Activated CD8-positive, alpha-beta memory T cell treated with anti-CD3 and anti-CD28 coated beads, Interleukin-2, amount 50 U/mL, for 4 hours (primary cell): ENCODE data around the gene FN1.

Experiments used
- DNase-seq: peaks from one replicate; pipeline ENCODE4 v3.0.0-alpha.2; 2020

Gene FN1

DNA sequence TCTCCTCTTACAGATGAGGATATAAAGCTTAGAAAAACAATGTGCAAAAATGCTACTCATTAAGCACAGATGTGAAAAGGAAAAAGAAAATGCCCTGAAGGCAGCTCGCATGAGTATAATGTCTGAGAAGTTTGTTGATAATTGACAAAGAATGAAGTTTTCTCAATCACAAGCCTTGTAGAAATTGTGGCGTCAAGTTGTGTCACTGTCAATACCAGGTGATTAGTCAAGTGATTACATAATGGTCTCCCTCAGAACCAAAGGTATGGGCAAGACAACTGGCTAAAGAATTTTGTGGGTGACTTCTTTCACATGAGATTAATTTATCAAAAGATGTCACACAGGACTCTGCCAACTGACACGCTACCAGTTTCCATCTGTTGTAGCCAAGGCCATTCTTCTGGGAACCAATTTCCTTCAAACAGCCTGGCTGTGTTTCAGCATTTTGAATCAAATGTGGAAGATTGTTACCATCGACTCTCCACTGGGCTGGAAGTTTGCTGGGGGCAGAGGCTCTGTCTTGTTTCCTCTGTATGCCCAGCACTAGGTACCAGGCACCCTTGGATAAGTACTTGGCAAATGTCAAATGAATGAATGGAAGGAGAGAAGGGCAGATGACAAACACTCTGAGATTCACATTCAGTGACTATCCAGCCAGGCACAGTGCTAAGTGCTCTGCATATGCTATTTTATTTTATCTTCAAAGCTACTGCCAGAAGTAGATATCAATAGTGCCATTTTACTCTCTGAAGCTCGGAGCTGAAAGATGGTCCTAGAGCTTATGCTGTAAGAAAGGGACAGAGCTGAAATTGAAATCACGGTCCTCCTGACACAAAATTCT is 5.9 kb upstream of the FN1 start:
- DNase-seq: no peak

DNA sequence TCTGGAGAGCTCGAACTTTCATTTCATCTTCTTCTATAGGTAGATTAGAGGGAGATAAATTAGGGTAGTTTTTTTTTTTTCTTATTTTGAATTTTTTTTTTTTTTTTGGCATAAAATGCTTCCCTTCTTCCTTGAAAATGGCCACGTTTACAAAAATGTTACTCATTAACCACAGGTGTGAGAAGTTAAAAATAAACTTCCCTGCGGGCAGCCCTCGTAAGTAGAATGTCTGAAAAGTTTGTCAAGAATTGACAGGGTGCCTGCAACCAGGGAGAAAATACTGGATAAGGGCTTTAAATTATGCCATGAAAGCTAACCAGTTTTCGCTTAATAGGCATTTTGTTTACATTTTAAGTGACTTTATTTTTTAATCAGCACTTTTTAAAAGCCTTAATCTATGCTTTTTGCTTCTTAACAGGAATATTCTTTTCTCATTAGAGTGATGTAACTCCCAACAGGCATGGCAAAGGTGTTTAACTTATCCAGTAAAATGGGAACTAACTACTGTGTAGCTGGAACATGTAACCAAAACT is 4.2 kb upstream of the FN1 start:
- no peak for DNase-seq

DNA sequence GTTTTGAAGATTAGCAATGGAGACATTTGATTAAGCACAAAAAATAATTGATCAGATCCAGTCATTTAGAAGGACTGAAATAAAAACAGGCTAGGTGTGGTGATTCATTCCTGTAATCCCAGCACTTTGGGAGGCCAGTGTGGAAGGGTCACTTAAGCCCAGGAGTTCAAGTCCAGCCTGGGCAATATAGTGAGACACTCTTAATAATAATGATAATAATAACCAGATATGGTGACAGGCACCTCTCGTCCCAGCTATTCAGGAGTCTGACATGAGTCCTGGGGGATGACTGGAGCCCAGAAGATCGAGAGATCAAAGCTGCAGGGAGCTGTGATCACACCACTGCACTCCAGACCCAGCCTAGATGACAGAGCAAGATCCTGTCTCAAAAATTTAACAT is 3.5 kb upstream of the FN1 start:
- no peak for DNase-seq

GRCh38 chr2:215437614-215438013 is 1.7 kb upstream of the FN1 start:
- no peak for DNase-seq

GRCh38 chr2:215436705-215437565 is 1.1 kb upstream of the FN1 start:
- no peak for DNase-seq

DNA sequence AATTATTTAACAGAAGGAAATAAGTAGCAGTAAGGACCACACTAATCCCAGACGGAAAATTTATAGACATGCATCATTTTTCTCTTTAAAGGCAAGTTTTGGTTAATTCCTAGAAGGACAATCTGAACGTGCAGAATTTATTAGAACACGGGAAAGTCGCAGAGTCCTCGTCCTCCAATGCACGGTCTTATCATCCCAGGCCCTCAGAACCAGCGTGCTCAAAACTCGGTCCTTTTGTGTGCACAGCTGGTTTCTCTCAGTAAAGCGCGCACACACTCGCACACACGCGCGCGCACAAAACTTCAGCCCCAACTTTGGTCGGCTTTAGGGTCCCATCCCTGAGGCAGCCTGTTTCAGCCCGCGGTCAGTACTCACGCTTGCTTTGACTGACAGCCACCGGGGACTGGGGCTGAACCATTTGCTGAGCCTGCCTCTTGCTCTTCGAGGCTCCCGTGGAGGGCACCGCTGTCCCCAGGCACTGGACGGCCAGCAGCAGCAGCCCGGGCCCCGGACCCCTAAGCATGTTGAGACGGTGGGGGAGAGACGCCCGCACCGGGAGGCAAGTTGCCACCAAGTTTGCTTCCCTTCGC is 493 bp downstream of the FN1 start:
- DNase-seq: no peak

GRCh38 chr2:215434447-215435279 is 1.2 kb downstream of the FN1 start:
- no peak for DNase-seq

DNA sequence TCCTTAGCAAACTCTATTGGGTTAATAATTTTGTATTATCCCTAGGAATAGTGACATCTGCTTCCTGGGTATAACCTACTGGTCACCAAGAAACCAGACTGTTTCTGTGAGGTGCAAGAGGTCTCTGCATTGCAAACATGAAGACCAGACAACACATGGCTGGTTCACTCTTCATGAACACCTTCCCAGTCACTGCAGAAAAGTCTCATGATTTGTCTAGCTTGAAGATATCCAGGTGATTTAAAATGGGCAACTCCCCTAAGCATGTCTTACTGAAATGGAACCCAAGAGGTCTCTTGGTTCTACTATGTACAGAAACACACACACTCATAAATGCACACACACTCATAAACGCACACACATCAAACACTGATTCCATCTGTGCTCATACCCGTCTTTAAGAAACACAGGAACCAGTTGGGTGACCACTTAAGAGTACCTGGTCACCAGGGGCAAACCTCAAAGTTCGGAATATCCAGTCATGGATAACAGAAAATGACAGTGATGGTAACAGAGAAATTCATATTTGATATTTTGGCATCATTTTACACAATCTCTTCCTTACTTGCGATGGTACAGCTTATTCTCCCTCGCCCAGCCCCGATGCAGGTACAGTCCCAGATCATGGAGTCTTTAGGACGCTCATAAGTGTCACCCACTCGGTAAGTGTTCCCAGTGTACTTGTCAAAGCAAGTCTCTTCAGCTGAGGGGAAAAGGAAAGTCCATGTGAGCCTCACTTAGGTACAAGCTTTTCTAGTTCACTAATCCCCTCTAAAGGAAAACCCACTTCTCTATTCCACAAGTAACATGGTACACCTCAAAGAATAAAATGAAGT is 2.9 kb downstream of the FN1 start:
- DNase-seq: no peak

- no peak for DNase-seq
Observed at GRCh38 chr2:215431778-215432758, 3.8 kb downstream of the FN1 start.

GRCh38 chr2:215431290-215431689 is 4.6 kb downstream of the FN1 start:
- no peak for DNase-seq

GRCh38 chr2:215430528-215431187 is 5.2 kb downstream of the FN1 start:
- DNase-seq: no peak

GRCh38 chr2:215429424-215429823 is 6.4 kb downstream of the FN1 start:
- no peak for DNase-seq

- DNase-seq: no peak
Observed at GRCh38 chr2:215428060-215428910, 7.6 kb downstream of the FN1 start.

DNA sequence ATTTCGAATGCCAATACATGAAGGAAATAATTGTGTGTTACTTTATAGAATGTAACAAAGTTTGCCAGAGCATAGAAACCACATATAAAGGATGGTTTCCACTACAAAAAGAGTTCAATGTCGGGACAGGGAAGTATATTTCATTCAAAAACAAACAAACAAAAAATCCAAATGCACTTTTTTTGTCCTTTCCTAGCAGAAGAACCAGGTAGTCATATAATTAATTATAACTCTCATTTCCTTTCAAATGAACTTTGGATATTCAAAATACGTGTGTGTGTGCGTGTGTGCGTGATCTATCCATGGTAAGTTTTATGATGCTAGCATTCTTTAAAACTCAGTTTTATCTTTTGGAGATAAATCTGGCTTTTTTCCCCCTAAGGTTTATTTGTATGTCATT is 8.3 kb downstream of the FN1 start:
- no peak for DNase-seq

GRCh38 chr2:215425021-215425782 is 10.7 kb downstream of the FN1 start:
- DNase-seq: no peak

DNA sequence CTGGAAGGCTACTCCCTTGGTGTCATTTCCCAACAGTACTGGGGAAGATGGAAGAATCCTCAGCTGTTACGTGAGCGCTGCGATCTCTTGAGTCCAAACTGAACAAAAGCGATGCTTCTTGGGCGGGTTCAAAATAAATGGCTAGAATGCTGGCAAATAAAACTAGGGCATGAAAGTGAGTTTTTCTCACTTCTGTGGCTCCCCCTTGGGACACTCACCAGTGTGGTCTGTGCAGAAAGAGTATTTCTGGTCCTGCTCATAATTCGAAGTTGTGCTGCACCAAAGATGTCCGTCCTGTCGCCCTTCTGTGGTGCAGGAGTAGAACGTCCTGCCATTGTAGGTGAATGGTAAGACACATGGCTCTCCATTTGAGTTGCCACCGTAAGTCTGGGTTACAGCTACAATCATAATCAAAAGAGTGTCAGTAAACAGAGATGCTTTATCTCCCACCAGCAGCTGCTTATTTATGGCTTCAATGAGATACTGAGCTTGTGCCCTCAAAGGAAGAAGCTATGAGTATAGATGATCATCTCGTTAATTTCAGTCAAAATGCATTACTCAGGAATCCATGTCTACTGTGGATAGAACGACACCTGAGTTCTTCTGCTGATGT is 11.8 kb downstream of the FN1 start:
- no peak for DNase-seq

DNA sequence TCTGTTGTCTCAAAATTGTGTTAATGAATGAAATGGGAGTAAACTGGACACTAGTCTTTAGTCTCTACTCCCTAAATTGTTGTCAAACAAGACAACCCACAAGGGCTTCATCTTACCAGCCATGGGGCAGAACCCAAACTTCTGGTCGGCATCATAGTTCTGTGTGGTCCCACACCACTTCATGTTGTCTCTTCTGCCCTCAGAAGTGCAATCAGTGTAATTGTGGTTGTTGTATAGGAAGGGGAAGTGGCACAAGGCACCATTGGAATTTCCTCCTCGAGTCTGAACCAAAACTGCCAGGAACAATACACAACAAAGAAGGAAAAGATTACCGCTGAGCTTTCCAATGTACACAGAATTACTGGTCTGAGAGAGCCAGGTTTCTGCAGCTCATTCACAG is 12.6 kb downstream of the FN1 start:
- DNase-seq: no peak

DNA sequence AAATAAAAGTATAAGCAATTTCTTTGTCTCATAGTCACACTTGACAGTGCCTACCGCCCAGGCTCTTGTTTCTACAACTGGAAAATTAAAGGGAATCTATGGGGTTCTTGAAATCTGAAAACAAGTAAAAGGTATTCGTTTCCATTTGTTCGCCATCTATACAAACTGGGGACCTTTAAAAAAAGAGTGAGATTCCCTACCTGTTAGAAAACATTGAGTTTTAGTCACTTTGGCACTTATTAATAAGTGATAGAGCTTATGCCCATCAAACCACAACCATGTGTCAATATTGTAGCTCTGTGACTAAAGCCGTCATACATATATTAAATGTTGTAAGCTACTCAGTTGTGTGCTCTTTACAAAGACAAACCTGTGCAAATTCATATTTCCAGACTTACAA is 13.2 kb downstream of the FN1 start:
- no peak for DNase-seq
